ENCODE data around the gene STYXL1.

- TF ChIP-seq, protein P1, sequence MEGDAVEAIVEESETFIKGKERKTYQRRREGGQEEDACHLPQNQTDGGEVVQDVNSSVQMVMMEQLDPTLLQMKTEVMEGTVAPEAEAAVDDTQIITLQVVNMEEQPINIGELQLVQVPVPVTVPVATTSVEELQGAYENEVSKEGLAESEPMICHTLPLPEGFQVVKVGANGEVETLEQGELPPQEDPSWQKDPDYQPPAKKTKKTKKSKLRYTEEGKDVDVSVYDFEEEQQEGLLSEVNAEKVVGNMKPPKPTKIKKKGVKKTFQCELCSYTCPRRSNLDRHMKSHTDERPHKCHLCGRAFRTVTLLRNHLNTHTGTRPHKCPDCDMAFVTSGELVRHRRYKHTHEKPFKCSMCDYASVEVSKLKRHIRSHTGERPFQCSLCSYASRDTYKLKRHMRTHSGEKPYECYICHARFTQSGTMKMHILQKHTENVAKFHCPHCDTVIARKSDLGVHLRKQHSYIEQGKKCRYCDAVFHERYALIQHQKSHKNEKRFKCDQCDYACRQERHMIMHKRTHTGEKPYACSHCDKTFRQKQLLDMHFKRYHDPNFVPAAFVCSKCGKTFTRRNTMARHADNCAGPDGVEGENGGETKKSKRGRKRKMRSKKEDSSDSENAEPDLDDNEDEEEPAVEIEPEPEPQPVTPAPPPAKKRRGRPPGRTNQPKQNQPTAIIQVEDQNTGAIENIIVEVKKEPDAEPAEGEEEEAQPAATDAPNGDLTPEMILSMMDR (IDR thresholded peaks at IDR 0.05): no peak
- TF ChIP-seq POLR2A (IDR thresholded peaks at IDR 0.05): no peak
Observed at GRCh38 chr7:75981203-75981452, 66.7 kb downstream of the STYXL1 start.
